NCI-H1105 treated with DMSO at 0.1 percent for 48 hours (cell line): Measurements from ENCODE around the gene HLCS.
"Not testable (repeated sequence)": the region's sequence is repeated elsewhere in the genome, so short reads cannot be mapped to it uniquely, and the experiment has no call there.

Source experiments
- DNase-seq: peaks from one replicate; lab custom pipeline; 2025; lab: John Stamatoyannopoulos, UW

The HLCS gene

DNA sequence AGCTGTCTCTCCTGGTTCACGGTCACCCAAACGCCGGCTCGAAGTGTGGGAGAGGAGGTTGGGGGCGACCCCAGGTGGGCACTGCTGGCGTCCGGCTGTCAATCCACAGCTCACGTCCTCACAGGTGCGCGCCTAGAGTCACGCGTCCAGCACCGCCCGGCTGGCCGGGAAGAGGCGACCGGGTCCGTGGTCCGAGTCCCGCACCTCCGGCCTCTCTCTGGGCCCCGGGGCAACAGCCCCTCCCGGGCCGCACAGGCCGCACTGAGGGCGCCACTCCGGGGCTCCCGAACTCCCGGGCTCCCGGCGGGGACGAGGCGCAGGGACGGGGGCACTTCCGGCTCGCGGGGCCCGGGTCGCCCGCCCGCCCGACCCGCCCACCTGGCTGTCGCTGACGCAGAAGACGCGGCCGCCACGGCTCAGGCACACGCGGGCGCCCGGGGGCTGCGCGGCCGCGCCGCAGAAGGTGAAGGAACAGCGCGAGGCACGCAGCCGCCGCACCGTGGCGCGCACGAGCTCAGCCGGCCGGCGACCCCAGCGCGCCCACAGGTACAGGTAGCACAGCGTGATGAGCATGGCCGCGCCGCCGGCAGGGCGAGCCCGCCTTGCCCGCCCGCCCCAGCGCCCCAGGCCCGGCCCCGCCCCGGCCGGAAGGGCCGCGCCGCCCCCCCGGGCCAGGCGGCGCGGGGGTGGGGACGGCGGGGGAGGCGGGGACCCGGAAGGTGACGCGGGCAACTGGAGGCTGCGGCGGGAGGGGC lies at the start of gene HLCS:
HLCS (minus strand) TSS at position 604 of the 755 bp plus-strand sequence; CDS start at position 573, 31 bp downstream.
- DNase-seq, result peak; percentile 70

DNA sequence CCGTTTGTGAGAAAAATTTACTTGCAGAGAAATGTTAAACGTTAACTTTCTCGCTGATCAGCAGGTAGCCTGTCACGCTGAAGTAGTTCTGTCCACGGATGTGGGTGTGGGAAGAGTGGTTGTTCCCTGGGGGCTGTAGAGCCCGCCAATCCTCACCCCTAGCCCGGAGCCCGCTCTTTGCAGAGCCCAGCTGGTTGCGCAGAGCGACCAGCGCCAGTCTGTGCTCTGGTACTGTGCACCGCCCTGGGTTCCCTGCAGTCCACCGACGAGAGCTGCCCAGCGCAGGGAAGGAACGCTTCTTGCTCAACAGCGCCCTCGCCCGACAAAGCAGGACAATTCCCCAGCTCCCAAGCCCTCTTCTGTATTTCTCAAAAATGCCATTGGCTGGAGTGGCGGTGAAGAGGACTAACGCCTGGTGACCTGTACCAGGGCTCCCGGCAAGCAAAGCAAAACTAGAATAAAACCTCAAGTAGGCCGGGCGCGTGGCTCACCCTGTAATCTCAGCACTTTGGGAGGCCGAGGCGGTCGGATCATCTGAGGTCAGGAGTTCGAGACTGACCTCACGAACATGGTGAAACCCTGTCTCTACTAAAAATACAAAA lies 43.4 kb upstream of the HLCS start:
- DNase-seq, result peak; percentile 96

DNA sequence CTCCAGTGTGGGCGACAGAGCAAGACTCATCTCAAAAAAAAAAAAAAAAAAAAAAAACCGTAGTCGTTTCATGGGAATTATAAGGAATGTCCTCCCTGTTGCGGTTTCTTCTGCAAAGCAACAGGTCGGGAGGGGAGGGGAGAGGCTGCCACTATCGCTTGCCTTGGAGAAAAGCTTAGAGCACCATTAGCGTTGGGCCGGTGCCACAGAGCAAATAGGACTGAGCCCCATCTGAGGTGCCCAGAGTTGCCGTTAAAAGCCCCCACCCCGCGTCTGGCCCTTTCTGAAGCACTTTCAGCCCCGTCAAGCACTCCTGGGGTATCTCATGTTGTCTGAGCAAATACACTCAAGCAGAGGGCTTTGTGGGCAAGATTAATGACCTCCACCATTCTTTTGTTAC lies 42.3 kb upstream of the HLCS start:
- peak; percentile 97 for DNase-seq

DNA sequence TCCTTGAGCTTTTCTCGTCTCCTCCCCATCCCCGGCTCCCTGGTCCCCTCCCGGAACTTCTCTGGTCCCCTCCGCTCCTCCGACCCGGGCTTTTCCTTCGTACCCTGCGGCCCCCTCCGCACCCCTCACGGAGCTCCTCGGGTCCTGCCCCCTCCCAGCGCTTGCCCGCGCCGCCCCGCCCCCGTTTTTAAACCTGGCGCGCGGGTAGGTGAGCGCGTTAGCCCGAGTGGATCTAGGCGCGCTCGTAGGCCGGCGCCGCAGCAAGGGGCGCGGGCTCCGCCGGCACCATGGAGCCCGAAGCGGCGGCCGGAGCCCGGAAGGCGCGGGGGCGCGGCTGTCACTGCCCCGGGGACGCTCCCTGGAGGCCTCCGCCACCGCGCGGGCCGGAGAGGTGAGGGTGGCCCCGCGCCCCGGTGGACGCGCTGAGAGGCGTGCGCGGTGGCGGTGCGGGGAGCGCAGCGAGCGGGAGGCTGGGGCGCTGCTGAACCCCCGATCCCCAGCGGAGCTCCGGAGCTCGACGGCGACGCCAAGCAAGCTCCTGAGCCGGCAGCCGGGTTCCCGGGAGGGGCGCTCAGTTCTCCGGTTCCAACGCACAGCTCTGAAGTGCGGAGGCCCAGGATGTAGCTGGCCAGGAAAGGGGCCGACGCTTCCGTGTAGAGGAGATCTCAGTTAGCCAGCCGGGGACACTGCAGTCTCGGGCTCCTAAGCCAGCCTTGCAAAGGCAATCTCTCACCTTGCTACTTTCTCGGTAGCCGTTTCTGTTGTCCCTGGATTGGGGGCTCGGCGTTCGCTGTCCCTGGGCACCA lies 40.2 kb upstream of the HLCS start, which contains the start of gene RIPPLY3:
RIPPLY3 (plus strand) TSS at position 217 of the 806 bp plus-strand sequence; CDS start at position 288, 71 bp downstream.
- no peak for DNase-seq

DNA sequence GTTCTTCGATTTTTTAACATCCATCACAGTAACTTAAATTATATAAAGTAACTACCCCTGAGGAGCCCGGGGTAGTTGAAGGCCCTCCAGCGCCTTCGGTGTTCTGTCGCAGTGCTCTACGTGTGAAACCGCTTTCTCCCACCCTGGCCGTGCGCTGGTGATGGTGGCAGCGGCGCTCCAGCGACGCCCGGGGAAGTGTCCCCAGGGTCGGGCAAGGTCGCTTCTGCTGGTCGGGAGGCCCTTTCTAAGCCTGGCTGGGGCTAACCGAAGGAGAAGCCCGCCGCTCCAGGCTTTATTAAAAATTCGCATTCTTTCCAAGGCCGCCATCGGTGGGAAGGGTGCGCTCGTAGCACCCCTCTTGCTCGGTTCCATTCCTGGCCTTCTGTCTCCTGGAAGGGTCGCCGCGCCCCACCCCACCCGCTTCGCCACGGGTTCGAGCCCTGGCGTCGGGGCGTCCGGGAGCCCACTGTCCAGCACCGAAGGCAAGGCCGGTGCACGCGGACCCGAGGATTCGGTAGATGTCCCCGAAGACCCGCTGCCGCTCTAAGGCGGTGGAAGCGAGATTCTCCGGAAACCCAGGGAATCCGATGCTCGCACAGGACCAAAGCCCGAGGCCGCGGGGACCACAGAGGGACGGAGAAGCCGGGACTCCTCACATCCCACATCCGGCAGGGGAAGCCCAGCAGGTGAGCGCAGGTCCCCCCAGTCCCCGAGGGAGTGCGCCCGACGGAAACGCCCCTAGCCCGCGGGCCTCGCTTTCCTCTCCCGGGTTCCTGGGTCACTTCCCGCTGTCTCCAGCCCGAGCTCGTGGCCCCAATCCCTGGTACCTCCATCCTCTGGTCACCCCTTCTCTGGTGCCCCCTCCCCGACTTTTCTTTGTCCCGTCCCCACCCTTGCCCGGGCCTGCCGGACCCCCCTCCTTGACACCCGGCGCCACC lies 39.3 kb upstream of the HLCS start:
- DNase-seq, result no peak

- DNase-seq, result not testable (repeated sequence)
Measured at GRCh38 chr21:37003917-37004316, 37.4 kb upstream of the HLCS start.

DNA sequence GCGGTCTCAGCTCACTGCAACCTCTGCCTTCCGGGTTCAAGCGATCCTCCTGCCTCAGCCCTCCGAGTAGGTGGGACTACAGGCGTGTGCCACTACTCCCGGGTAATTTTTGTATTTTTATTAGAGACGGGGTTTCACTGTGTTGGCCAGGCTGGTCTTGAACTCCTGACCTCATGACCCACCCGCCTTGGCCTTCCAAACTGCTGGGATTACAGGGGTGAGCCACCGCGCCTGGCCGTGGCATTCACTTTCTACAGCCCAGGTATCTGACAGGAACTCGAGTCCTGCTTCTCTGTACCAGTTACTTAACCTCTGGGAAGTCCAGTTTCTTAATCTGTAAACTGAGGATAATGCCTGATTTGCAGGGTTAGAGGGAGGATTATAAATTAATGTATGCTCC lies 36.4 kb upstream of the HLCS start:
- not testable (repeated sequence) for DNase-seq

DNA sequence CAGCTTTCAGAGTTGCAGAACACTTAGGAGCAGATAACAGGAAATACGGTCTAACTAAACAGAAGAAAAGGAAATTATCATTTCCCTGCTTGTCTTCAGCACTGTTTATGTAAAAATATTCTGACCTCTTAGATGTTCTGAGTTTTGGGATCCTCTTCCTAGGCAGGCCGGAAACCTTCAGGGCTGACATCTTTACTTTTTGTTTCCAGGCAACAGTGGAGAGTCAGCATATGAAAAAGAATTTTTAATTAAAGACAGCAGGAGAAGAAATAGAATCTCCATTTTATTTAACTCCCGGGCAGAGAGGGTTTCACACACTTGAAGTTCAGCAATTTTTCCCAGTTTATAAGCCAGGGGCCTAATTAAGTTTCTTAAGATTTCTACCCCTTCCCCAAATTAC lies 35.0 kb upstream of the HLCS start:
- no peak for DNase-seq

DNA sequence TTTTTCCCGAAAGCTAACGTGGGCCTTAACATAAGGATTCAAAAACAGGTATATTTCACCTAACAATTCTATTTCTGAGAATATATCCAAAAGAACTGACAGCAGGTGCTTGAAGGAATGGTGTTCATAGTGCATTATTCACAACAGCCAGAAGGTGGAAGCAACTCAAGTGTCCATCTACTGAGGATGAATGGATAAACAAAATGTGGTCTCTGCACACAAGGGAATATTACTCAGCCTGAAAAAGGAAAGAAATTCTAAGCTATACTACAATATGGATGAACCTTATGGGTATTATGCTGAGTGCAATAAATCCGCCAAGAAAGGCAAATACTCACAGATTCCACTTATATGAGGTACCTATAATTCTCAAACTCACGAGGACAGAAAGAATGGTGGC lies 33.9 kb upstream of the HLCS start:
- DNase-seq, result no peak

- no peak for DNase-seq
Measured at GRCh38 chr21:36999131-36999898, 32.8 kb upstream of the HLCS start.

- not testable (repeated sequence) for DNase-seq
Measured at GRCh38 chr21:36995285-36995684, 28.8 kb upstream of the HLCS start.

DNA sequence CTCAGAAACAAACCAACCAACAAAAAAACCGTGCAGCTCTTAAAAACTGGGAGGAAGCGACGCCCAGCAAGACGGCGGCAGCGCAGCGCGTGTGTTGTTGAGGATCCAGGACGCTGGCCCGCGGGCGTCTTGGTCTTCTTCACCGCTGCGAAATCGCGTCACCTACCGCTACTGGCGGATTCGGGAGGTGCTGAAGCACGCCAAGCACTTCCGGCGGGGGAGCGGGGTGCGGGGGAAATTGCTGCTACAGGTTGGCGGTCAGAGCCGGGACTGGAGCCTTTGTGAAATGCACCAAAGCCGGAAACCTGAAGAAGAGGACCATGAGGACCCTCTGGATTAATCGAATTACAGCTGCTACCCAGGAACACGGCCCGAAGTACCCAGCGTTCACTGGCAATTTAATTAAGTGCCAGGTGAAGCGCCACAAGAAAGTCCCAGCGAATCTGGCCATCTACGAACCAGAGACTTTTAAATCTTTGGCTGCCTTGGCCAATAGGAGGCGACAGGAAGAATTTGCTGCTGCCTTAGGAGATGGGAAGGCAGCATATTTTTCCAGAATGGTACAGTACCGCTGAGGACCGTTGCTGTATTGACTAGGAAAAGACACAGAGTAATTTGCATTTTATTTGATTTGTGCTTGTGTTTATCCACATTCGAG lies 28.2 kb upstream of the HLCS start:
- no peak for DNase-seq

DNA sequence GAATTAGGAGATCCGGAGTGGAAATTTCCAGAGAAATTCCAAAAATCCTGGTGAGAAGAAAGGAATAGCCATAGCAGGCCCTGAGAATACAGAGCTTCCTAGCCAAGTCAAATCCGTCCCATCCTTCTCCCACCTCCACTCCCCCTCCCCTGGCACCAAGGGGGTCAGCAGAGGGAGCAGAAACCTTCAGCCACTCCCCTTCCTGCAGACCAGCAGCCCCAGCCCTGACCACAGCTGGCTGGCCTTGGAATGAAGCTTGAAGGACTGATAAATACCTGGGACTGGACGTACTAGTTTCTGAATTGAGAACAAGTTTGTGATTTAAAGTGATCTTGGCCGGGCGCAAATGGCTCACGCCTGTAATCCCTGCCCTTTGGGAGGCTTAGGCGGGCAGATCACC lies 26.2 kb upstream of the HLCS start:
- no peak for DNase-seq

DNA sequence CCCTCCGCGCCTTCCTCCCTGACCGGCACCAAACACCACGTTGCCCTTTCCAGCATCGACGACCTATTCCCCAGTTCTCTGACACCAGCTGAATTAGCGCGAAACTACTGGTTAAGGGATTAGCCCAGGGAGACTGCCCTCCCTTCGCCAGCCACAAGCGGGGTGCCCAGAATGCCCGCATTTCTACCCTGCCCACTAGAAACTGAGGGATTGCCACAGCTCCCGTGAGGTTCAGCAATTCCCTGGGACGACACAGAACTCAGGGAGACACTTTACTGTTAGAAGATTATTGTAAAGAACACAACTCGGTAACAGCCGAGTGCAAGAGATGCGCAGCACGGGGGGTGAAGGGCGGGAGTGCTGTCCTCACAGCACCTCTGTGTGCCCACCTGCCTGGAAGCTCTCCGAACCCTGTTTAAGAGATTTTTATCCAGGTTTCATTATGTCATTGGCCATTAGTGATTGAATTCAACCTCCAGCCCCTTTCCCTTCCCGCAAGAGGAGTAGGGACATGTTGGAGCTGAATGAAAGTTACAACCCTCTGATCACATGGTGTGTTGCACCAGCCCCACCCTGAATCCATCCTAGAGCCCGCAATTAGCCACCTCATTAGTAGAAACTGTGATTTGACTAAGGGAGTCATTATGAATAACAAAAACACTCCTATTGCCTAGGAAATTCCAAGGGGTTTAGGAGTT lies 24.2 kb upstream of the HLCS start:
- DNase-seq, result no peak

GRCh38 chr21:36989699-36990507 lies 23.4 kb upstream of the HLCS start:
- DNase-seq, result peak; percentile 90

- DNase-seq, result not testable (repeated sequence)
Measured at GRCh38 chr21:36989199-36989698, 22.8 kb upstream of the HLCS start.

DNA sequence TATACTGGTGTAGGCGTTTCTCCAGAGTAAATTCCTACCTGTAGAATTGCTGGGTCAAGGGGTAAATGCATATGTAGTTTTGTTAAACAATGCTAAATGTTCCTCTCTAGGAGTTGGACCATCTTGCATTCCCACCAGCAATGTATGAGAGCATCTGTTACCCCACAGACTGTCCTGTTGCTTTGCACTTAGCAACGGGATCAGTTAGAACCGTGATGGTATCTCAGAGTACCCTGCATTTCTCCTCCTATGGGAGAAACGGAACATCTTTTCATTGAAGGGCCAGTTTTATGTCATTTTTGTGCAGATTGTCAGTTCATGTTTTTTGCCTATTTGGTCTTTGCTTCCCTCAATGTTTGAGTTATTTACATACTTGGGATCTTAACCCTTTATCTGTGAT lies 22.1 kb upstream of the HLCS start:
- DNase-seq, result no peak

GRCh38 chr21:36987845-36988244 lies 21.4 kb upstream of the HLCS start:
- DNase-seq, result no peak
